PC-3 (cell line): ENCODE data around the gene CRYL1. TPM values are rescaled to one million over a fixed set of nuclear protein-coding genes. Genes with fewer than 3 reads are reported as not detected.

Experiments
- ATAC-seq: fragments of 200-7000 bp; cut with Tn5 transposase; 2 replicates; pipeline ENCODE4 v1.9.1; 2020; ENCODE audit warnings: mild to moderate bottlenecking, moderate library complexity
- BruUV-seq: library from RNA; stranded (reverse); fragments of 400-500 nt; replicated peaks from 2 replicates; lab custom pipeline; 2021; lab: Mats Ljungman, UMichigan
- CTCF ChIA-PET: fragments of 300-600 bp; sonication (Branson Sonifier 250); formaldehyde crosslinking; loops from one replicate; lab custom pipeline; 2022; ENCODE audit warnings: antibody characterized with exemption; lab: Charles Lee
- POLR2A ChIA-PET: fragments of 300-600 bp; sonication (Branson Sonifier 250); formaldehyde crosslinking; loops from one replicate; lab custom pipeline; 2022; ENCODE audit warnings: antibody characterized with exemption; ENCODE audit not compliant: unreplicated experiment; lab: Charles Lee
- DNase-seq: peaks from one replicate; pipeline ENCODE4 v3.0.0-alpha.2; 2015
- H2AFZ ChIP-seq: fragments of 300-600 bp; sonication (generic); 2 replicates; pipeline ENCODE4 v1.6.0; 2016; ENCODE audit warnings: antibody characterized with exemption, low read length
- H3F3A ChIP-seq: fragments of 300-600 bp; sonication (generic); one replicate; pipeline ENCODE4 v1.6.0; 2017; ENCODE audit warnings: antibody characterized with exemption, low read length, control low read depth, mild to moderate bottlenecking; ENCODE audit not compliant: unreplicated experiment
- H3K27ac ChIP-seq: fragments of 300-600 bp; sonication (generic); 2 replicates; pipeline ENCODE4 v1.5.1; 2016; ENCODE audit warnings: mild to moderate bottlenecking, low read length
- H3K27me3 ChIP-seq: fragments of 300-600 bp; sonication (generic); 2 replicates; pipeline ENCODE4 v1.6.1; 2016; ENCODE audit warnings: low read length, mixed read lengths
- H3K36me3 ChIP-seq: fragments of 300-600 bp; sonication (generic); 2 replicates; pipeline ENCODE4 v1.6.1; 2016; ENCODE audit warnings: low read depth, mixed run types, low read length, mixed read lengths
- H3K4me1 ChIP-seq: fragments of 300-600 bp; sonication (generic); 2 replicates; pipeline ENCODE4 v1.5.1; 2016; ENCODE audit warnings: low read length; ENCODE audit not compliant: insufficient read depth
- H3K4me2 ChIP-seq: fragments of 300-600 bp; sonication (generic); 2 replicates; pipeline ENCODE4 v1.6.0; 2016; ENCODE audit warnings: low read length
- H3K4me3 ChIP-seq: fragments of 300-600 bp; sonication (generic); 2 replicates; pipeline ENCODE4 v1.5.1; 2016; ENCODE audit warnings: mild to moderate bottlenecking, low read length, mixed read lengths
- H3K79me2 ChIP-seq: fragments of 300-600 bp; sonication (generic); 2 replicates; pipeline ENCODE4 v1.6.1; 2017; ENCODE audit warnings: low read length, mixed read lengths
- H3K9ac ChIP-seq: fragments of 300-600 bp; sonication (generic); 2 replicates; pipeline ENCODE4 v1.6.0; 2016; ENCODE audit warnings: mild to moderate bottlenecking, low read length
- H3K9me2 ChIP-seq: fragments of 300-600 bp; sonication (generic); replicated peaks from 2 replicates; pipeline ENCODE4 v1.6.1; 2016; ENCODE audit warnings: mixed run types, low read length, mixed read lengths
- H3K9me3 ChIP-seq: fragments of 300-600 bp; sonication (generic); 2 replicates; pipeline ENCODE4 v1.6.1; 2016; ENCODE audit warnings: low read length, mixed read lengths
- H4K20me1 ChIP-seq: fragments of 300-600 bp; sonication (generic); 2 replicates; pipeline ENCODE4 v1.6.1; 2016; ENCODE audit warnings: low read length, mixed read lengths
- CTCF ChIP-seq: fragments of 300-600 bp; sonication (generic); conservative IDR thresholded peaks from 2 replicates; pipeline ENCODE4 v1.5.1; 2017; ENCODE audit warnings: antibody characterized with exemption, low read depth, mild to moderate bottlenecking, low read length
- EZH2 ChIP-seq: fragments of 300-600 bp; sonication (generic); IDR thresholded peaks from one replicate; pipeline ENCODE4 v1.6.1; 2017; ENCODE audit warnings: antibody characterized with exemption, mild to moderate bottlenecking, low read length; ENCODE audit not compliant: unreplicated experiment
- EZH2phosphoT487 ChIP-seq: fragments of 300-600 bp; sonication (generic); IDR thresholded peaks from 2 replicates; pipeline ENCODE4 v1.6.1; 2018; ENCODE audit warnings: mild to moderate bottlenecking, antibody characterized with exemption, low read length, borderline replicate concordance
- intact Hi-C: fragments of 100-400 bp; cut with micrococcal nuclease; formaldehyde crosslinking; loops from 2 replicates; pipeline ENCODE4 v1.9.0; 2023
- total RNA-seq: library from RNA; depleted of rRNA; stranded (reverse); fragments of >200 nt; gene quantifications from 2 replicates; pipeline ENCODE4 v1.2.3, GENCODE V29; 2014

The CRYL1 gene
- total RNA-seq, 1 experiment from 2014 or later, result 20.8 TPM

DNA sequence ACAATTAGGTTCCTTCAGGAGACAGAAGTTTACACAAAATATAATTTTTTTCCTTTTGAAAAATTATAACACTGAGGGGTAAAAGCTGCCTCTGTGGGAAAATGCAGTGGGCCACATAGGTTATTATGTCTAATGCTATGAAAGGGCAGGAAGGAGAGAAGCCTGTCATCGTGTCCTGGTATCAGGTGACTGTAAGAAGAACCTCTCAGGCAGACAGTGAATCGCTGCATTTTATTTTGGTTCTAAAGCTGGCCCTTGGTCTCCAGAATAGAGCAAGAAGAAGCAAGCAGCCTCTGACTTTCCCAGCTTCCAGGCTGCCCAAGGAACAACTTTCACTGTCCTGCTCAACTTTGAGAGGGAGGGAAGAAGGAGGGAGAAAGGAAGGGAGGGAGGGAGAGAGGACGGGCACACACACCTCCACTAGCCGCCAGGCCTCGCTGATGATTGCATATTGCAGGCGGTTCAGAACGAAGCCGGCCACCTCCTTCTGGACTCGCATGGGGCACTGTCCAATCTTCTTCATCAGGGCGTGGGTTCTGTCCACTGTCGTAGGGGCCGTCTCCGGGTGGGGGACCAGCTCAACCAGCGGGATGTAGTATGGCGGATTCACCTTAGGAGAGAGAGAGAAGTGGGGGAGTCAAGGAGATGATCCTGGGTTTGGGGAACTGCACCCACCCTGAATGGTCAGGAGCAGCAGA lies 93.8 kb downstream of the CRYL1 start:
- Histone ChIP-seq H3K36me3 (no peaks in the 10 kb centered on the region), H3K4me2 (no peak overlapping the region), H3K4me1 (0 out of 2 replicates have a peak, but pooled peaks cover 6% of the 10 kb centered on the region), H3K27ac (no peak overlapping the region), H3K4me3 (no peak overlapping the region), H3K9me2 (no peaks in the 10 kb centered on the region), H3K9me3 (no peaks in the 10 kb centered on the region), H3K27me3 (no peaks in the 10 kb centered on the region), H3F3A (no peaks in the 10 kb centered on the region), H3K79me2 (no peaks in the 10 kb centered on the region), H3K9ac (no peak overlapping the region), H4K20me1 (no peaks in the 10 kb centered on the region), H2AFZ (no peak overlapping the region)
- TF ChIP-seq CTCF (no peak), EZH2 (no peak), EZH2phosphoT487 (no peak)
- no TSS peak for BruUV-seq
- no peak for DNase-seq
- no peak for ATAC-seq
- intact Hi-C loops, result no loop called here
- ChIA-PET POLR2A (no interaction called here), CTCF (no interaction called here)

- DNase-seq, result no peak
- H3K9me3 ChIP-seq, result no peaks in the 10 kb centered on the region
- H4K20me1 ChIP-seq, result no peaks in the 10 kb centered on the region
- H2AFZ ChIP-seq, result no peak overlapping the region
- no peaks in the 10 kb centered on the region for H3K79me2 ChIP-seq
- no peak overlapping the region for H3K4me2 ChIP-seq
- no peaks in the 10 kb centered on the region for H3K9me2 ChIP-seq
- 0 out of 2 replicates have a peak, but pooled peaks cover 6% of the 10 kb centered on the region for H3K4me1 ChIP-seq
- no peak overlapping the region for H3K4me3 ChIP-seq
- intact Hi-C loops, result no loop called here
- H3F3A ChIP-seq, result no peaks in the 10 kb centered on the region
- no peaks in the 10 kb centered on the region for H3K36me3 ChIP-seq
- no peak overlapping the region for H3K27ac ChIP-seq
- TF ChIP-seq EZH2phosphoT487 (no peak), EZH2 (no peak), CTCF (no peak)
- ChIA-PET POLR2A (no interaction called here), CTCF (no interaction called here)
- H3K27me3 ChIP-seq, result no peaks in the 10 kb centered on the region
- H3K9ac ChIP-seq, result no peak overlapping the region
- BruUV-seq, result no TSS peak
- ATAC-seq, result no peak
Observed at GRCh38 chr13:20431080-20431479, 94.6 kb downstream of the CRYL1 start.

GRCh38 chr13:20430296-20430695 lies 95.4 kb downstream of the CRYL1 start:
- ChIA-PET POLR2A (no interaction called here), CTCF (no interaction called here)
- no TSS peak for BruUV-seq
- H3K9me3 ChIP-seq, result no peaks in the 10 kb centered on the region
- no peak overlapping the region for H3K4me3 ChIP-seq
- no peaks in the 10 kb centered on the region for H3K79me2 ChIP-seq
- H3K4me1 ChIP-seq, result 0 out of 2 replicates have a peak, but pooled peaks cover 6% of the 10 kb centered on the region
- DNase-seq (no peak), ATAC-seq (no peak)
- no peak overlapping the region for H3K4me2 ChIP-seq
- H2AFZ ChIP-seq, result no peak overlapping the region
- no peaks in the 10 kb centered on the region for H4K20me1 ChIP-seq
- no peaks in the 10 kb centered on the region for H3K36me3 ChIP-seq
- intact Hi-C loops, result no loop called here
- no peak overlapping the region for H3K27ac ChIP-seq
- no peaks in the 10 kb centered on the region for H3K9me2 ChIP-seq
- TF ChIP-seq EZH2, result no peak
- no peak overlapping the region for H3K9ac ChIP-seq
- no peaks in the 10 kb centered on the region for H3K27me3 ChIP-seq
- H3F3A ChIP-seq, result no peaks in the 10 kb centered on the region
